DOHH2 (cell line): ENCODE results near the gene IGFALS.

Source experiments
- H3F3A ChIP-seq: fragments of 200-600 bp; sonication (generic), shearing (Covaris generic); 2 replicates; pipeline ENCODE4 v1.6.0; 2016; ENCODE audit warnings: antibody characterized with exemption, mild to moderate bottlenecking; ENCODE audit not compliant: control insufficient read depth, insufficient read depth
- H3K27ac ChIP-seq: fragments of 200-600 bp; sonication (generic); 2 replicates; pipeline ENCODE4 v1.5.1; 2014; ENCODE audit warnings: low read depth, mild to moderate bottlenecking, low read length, moderate library complexity
- H3K27me3 ChIP-seq: fragments of 200-600 bp; sonication (generic); 2 replicates; pipeline ENCODE4 v1.6.1; 2014; ENCODE audit warnings: mild to moderate bottlenecking, low read length, mixed read lengths; ENCODE audit not compliant: control insufficient read depth
- H3K36me3 ChIP-seq: fragments of 200-600 bp; sonication (generic); 2 replicates; pipeline ENCODE4 v1.6.1; 2014; ENCODE audit warnings: mild to moderate bottlenecking, low read length, moderate library complexity, mixed read lengths; ENCODE audit not compliant: control insufficient read depth
- H3K4me1 ChIP-seq: fragments of 200-600 bp; sonication (generic); 2 replicates; pipeline ENCODE4 v1.6.1; 2014; ENCODE audit warnings: mild to moderate bottlenecking, low read length, mixed read lengths; ENCODE audit not compliant: control insufficient read depth
- H3K4me2 ChIP-seq: fragments of 200-600 bp; sonication (generic); 2 replicates; pipeline ENCODE4 v1.6.0; 2014; ENCODE audit warnings: mild to moderate bottlenecking, low read length, moderate library complexity
- H3K4me3 ChIP-seq: fragments of 200-600 bp; sonication (generic); 2 replicates; pipeline ENCODE4 v1.5.1; 2014; ENCODE audit warnings: mild to moderate bottlenecking, low read length, mixed read lengths
- H3K79me2 ChIP-seq: fragments of 200-600 bp; sonication (generic); 2 replicates; pipeline ENCODE4 v1.6.1; 2014; ENCODE audit warnings: mild to moderate bottlenecking, low read length, mixed read lengths; ENCODE audit not compliant: control insufficient read depth
- H3K9me2 ChIP-seq: fragments of 200-600 bp; sonication (generic); replicated peaks from 2 replicates; pipeline ENCODE4 v1.6.1; 2014; ENCODE audit warnings: mild to moderate bottlenecking, low read length, mixed read lengths; ENCODE audit not compliant: control insufficient read depth
- H3K9me3 ChIP-seq: fragments of 200-600 bp; sonication (generic); 2 replicates; pipeline ENCODE4 v1.6.1; 2014; ENCODE audit warnings: antibody characterized with exemption, low read length, mixed read lengths; ENCODE audit not compliant: control insufficient read depth, insufficient read depth
- H4K20me1 ChIP-seq: fragments of 200-600 bp; sonication (generic); 2 replicates; pipeline ENCODE4 v1.6.0; 2014; ENCODE audit warnings: low read depth, mild to moderate bottlenecking, antibody characterized with exemption, low read length, moderate library complexity; ENCODE audit not compliant: control insufficient read depth, insufficient read depth
- EZH2phosphoT487 ChIP-seq: fragments of 200-600 bp; sonication (generic); IDR thresholded peaks from 2 replicates; pipeline ENCODE4 v1.6.1; 2017; ENCODE audit warnings: borderline replicate concordance, mild to moderate bottlenecking, antibody characterized with exemption, low read length, moderate library complexity, mixed read lengths
- TF ChIP-seq, protein P1 (sequence below): fragments of 200-600 bp; sonication (generic); IDR thresholded peaks from one replicate; pipeline ENCODE4 v1.5.1; 2014; ENCODE audit warnings: antibody characterized with exemption, mild to moderate bottlenecking, low read depth, low read length; ENCODE audit not compliant: poor library complexity, severe bottlenecking

IGFALS gene

DNA sequence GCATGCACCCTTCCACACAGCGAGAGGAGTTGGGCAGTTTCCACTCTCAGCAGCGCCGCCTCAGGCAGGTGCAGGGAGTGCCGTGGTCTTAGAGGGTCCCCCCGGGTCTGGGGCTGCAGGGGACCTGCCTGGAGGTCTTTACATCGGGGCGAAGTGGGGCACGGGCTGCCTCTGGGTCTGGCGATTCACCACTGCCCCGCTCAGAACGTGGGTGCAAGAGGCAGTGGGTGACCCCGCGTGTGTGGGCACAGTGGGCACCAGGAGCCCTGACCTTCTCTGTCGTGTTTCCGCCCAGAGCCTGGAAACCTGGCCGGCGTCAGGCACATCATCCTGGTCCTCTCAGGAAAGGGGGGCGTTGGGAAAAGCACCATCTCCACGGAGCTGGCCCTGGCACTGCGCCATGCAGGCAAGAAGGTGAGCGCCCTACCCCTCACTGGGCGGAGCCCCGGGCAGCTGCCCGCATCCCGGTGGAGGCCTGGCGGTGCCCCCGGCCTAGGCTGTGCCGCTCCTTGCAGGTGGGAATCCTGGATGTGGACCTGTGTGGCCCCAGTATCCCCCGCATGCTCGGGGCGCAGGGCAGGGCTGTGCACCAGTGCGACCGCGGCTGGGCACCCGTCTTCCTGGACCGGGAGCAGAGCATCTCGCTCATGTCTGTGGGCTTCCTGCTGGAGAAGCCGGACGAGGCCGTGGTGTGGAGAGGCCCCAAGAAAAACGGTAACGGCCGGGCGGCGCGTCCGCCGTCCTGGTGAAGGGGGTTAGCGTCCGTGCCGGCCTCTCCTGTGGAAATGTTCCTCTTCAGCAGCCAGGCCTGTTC, 7.1 kb downstream of the IGFALS start:
- Histone ChIP-seq H3K36me3 (peaks cover 22% of the 10 kb centered on the region), H3F3A (no peaks in the 10 kb centered on the region), H3K27ac (no peak overlapping the region), H3K4me3 (no peak overlapping the region), H4K20me1 (0 out of 2 replicates have a peak, but pooled peaks cover 5% of the 10 kb centered on the region), H3K9me2 (no peaks in the 10 kb centered on the region), H3K4me1 (peaks cover 10% of the 10 kb centered on the region), H3K79me2 (peaks cover 57% of the 10 kb centered on the region), H3K9me3 (no peaks in the 10 kb centered on the region), H3K4me2 (no peak overlapping the region), H3K27me3 (no peaks in the 10 kb centered on the region)
- no peak for TF ChIP-seq EZH2phosphoT487
- TF ChIP-seq, protein P1, sequence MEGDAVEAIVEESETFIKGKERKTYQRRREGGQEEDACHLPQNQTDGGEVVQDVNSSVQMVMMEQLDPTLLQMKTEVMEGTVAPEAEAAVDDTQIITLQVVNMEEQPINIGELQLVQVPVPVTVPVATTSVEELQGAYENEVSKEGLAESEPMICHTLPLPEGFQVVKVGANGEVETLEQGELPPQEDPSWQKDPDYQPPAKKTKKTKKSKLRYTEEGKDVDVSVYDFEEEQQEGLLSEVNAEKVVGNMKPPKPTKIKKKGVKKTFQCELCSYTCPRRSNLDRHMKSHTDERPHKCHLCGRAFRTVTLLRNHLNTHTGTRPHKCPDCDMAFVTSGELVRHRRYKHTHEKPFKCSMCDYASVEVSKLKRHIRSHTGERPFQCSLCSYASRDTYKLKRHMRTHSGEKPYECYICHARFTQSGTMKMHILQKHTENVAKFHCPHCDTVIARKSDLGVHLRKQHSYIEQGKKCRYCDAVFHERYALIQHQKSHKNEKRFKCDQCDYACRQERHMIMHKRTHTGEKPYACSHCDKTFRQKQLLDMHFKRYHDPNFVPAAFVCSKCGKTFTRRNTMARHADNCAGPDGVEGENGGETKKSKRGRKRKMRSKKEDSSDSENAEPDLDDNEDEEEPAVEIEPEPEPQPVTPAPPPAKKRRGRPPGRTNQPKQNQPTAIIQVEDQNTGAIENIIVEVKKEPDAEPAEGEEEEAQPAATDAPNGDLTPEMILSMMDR, result no peak

DNA sequence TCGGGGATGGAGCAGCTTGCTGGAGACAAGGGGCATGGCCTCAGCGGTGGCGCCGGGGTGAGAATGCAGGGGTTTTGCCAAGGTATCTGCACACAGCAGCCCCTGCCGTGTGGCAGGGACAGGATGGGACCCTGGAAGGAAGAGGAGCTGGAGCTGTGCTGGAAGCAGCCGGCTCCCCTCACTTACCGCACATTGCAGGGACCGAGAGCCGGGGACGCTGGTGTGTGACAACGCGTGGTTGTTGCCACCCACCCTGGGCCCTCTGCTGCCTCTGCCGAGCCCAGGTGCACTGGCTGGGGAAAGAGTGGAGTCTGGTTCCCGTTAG, 7.7 kb downstream of the IGFALS start:
- no peaks in the 10 kb centered on the region for H3K9me3 ChIP-seq
- H3K9me2 ChIP-seq, result no peaks in the 10 kb centered on the region
- H3F3A ChIP-seq, result no peaks in the 10 kb centered on the region
- H3K27ac ChIP-seq, result no peak overlapping the region
- no peaks in the 10 kb centered on the region for H3K27me3 ChIP-seq
- H3K36me3 ChIP-seq, result peaks cover 22% of the 10 kb centered on the region
- peaks cover 62% of the 10 kb centered on the region for H3K79me2 ChIP-seq
- H3K4me3 ChIP-seq, result no peak overlapping the region
- TF ChIP-seq EZH2phosphoT487, result no peak
- TF ChIP-seq, protein P1, result no peak
- H3K4me2 ChIP-seq, result no peak overlapping the region
- H3K4me1 ChIP-seq, result peaks cover 16% of the 10 kb centered on the region
- 0 out of 2 replicates have a peak, but pooled peaks cover 5% of the 10 kb centered on the region for H4K20me1 ChIP-seq

DNA sequence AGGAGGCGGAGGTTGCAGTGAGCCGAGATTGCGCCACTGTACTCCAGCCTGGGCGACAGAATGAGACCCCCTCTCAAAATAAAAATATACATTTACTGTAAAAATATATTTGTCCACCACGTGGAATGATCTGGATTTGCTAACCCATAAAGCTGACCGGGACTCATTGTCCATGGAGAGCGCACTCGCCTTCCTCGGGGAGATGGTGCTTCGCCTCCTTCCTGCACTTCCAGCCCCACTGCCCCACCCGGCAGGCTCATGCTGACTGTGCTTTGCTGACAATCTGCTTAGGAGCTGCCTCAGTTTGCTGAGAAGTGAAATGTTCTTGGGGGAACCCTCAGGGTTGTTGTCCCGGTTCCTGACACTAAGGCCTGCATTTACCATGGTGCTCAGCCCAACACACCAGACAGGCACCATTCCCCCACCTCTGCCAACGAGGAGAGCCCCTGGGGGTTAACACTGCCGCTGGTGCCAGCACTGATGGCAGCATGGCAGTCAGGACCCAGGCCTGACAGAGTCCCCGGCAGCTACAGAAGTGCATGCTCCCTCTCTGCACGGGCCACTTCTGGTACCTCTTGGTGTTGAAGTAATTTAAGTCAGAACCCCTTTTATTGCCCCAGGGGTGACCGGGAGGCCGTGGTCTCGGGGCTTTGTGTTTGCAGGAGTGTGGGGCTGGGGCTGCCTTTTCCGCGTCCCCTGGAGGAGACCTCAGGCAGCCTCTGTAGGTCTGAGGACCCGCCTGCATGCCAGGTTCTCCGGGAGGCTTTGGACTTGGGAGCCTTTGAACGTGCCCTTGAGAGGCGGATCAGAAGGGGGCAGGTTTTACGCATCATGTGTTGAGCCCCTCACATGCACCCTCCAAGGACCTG, 8.3 kb downstream of the IGFALS start:
- Histone ChIP-seq H3K9me2 (no peaks in the 10 kb centered on the region), H4K20me1 (0 out of 2 replicates have a peak, but pooled peaks cover 5% of the 10 kb centered on the region), H3K27ac (no peak overlapping the region), H3K79me2 (peaks cover 62% of the 10 kb centered on the region), H3K4me2 (no peak overlapping the region), H3K9me3 (no peaks in the 10 kb centered on the region), H3K4me3 (no peak overlapping the region), H3K27me3 (no peaks in the 10 kb centered on the region), H3F3A (no peaks in the 10 kb centered on the region), H3K4me1 (peaks cover 16% of the 10 kb centered on the region), H3K36me3 (peaks cover 22% of the 10 kb centered on the region)
- no peak for TF ChIP-seq EZH2phosphoT487
- TF ChIP-seq, protein P1, result no peak
